Measurements from ENCODE around the gene EEPD1.

GRCh38 chr7:36161996-36162395, 8.9 kb downstream of the EEPD1 start:
- TF ChIP-seq CTBP1 (IDR thresholded peaks at IDR 0.05; ENCODE audit: borderline replicate concordance) (no peak), TARDBP (IDR thresholded peaks at IDR 0.05) (no peak), ELF4 (IDR thresholded peaks at IDR 0.05) (no peak), FOXM1 (IDR thresholded peaks at IDR 0.05; ENCODE audit: borderline replicate concordance) (no peak), ARNT (IDR thresholded peaks at IDR 0.05) (no peak), NFRKB (IDR thresholded peaks at IDR 0.05) (no peak), SP1 (IDR thresholded peaks at IDR 0.05) (no peak), BHLHE40 (IDR thresholded peaks at IDR 0.05; ENCODE audit: borderline replicate concordance) (no peak), FOXK2 (IDR thresholded peaks at IDR 0.05) (no peak), SUZ12 (IDR thresholded peaks at IDR 0.05) (no peak), FOXA1 (IDR thresholded peaks at IDR 0.05) (no peak)
- TF ChIP-seq, protein P1, sequence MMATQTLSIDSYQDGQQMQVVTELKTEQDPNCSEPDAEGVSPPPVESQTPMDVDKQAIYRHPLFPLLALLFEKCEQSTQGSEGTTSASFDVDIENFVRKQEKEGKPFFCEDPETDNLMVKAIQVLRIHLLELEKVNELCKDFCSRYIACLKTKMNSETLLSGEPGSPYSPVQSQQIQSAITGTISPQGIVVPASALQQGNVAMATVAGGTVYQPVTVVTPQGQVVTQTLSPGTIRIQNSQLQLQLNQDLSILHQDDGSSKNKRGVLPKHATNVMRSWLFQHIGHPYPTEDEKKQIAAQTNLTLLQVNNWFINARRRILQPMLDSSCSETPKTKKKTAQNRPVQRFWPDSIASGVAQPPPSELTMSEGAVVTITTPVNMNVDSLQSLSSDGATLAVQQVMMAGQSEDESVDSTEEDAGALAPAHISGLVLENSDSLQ (IDR thresholded peaks at IDR 0.05) = peak; percentile 86

All from HEK293T (cell line).